ENCODE measurements around the gene ITFG1.

ITFG1 gene

DNA sequence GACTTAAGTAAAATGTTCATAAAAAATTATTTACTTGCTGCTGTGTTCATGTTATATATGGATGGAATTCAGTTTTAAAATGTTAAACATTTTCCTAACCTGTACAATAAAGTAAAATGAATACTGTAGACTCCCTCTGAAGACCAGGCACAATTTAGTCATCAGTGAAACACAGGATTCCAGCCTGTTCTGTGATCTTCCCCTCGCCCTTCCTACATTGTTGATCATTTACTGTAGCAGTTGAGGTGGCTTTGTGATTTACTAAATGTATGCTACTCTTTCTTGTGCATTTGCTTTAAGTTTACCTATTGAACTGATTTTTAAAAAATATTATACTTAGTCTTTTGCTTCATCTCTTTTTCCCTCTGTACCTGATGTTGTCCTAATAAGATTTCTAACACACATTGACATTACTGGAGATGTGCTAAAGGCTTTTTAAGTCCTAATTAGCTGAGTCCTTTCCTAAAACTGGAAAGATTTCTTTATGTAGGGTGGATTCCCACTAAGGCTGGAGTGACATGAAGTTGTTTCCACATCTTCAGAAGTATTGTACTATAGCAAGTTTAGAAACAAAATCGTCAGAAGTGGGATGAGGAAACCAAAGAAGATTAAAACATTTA, 38.3 kb upstream of the ITFG1 start:
- no peak for DNase-seq (ENCODE audit: low read depth)
- TF ChIP-seq CTCF (IDR thresholded peaks at IDR 0.05; ENCODE audit: low read length, missing control alignments) = no peak
- H3K4me3 ChIP-seq (replicated peaks; ENCODE audit: low read depth, low read length) = no peak overlapping the region

DNA sequence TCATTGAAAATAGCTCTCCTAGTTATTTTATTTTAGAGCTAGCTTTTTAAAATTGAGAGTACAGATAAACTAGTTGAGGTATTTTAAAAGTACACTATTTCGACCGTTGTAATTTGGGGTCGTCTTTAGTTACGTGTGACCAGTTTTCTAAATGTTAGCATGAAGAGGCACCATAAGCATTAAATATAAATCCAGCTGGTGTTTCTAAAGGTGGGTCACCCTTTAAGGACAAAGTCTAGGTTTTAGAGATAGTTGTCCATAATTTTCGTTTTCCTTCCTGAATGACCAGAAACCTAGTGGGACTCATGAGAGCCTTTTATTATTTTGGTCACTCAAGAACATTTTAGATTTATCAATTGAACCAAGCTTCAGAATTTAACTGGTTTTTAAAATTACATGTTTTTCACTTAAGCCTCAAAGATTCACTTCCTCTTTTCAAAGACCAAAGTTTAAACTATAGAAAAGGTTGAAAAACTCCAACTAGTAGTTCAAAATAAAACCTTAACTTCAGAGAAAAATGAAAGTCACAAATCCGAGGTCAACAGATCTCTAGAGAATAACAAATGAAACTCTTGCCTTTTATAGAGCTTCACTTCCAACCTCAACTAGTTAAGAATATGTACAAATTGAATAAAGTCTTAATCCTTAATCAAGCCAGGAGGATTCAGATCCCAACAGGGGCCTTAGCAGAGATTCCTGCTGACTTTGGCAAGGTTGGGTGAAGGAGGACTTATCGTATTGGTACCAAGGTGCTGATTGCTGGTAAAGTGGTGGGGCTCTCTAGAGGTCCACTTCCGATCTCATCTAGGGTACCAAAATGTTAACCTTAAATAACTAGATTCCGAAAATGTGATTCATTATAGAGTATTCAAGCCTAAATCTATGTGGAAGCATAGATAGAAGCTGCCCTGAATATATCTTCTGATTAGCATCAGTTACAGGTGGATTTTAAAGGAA, 32.8 kb upstream of the ITFG1 start:
- no peak for TF ChIP-seq CTCF (IDR thresholded peaks at IDR 0.05; ENCODE audit: low read length, missing control alignments)
- no peak overlapping the region for H3K4me3 ChIP-seq (replicated peaks; ENCODE audit: low read depth, low read length)
- no peak for DNase-seq (ENCODE audit: low read depth)

GRCh38 chr16:47492428-47493377, 31.8 kb upstream of the ITFG1 start:
- no peak overlapping the region for H3K4me3 ChIP-seq (replicated peaks; ENCODE audit: low read depth, low read length)
- peak; percentile 78 for DNase-seq (ENCODE audit: low read depth)

DNA sequence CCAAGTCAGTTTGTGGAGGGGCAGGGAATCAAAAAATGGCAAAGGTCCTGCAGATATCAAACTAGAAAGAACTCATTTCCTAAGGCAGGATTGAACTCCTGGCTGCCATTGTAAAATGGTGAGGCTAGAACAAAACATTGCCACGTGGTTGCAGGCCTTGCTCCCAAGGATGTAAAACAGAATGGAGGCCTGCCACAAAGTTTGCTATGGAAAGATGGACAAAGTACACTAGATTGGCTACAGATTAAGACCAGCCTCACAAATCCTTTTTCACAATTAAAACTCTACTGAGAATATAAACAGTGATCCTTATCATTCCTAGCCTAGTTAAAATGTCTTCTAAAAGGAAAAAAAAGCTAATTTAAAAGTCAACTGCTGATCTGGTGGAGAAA, 31.2 kb upstream of the ITFG1 start:
- H3K4me3 ChIP-seq (replicated peaks; ENCODE audit: low read depth, low read length) = no peak overlapping the region
- DNase-seq (ENCODE audit: low read depth) = no peak
- TF ChIP-seq CTCF (IDR thresholded peaks at IDR 0.05; ENCODE audit: low read length, missing control alignments) = no peak

More at GRCh38 chr16:47492428-47493377, 31.8 kb upstream of the ITFG1 start:
- TF ChIP-seq CTCF (IDR thresholded peaks at IDR 0.05; ENCODE audit: low read length, missing control alignments) = no peak

- no peak for TF ChIP-seq CTCF (IDR thresholded peaks at IDR 0.05; ENCODE audit: low read length, missing control alignments)
- no peak overlapping the region for H3K4me3 ChIP-seq (replicated peaks; ENCODE audit: low read depth, low read length)
- no peak for DNase-seq (ENCODE audit: low read depth)
Observed at GRCh38 chr16:47490471-47490870, 29.6 kb upstream of the ITFG1 start.

DNA sequence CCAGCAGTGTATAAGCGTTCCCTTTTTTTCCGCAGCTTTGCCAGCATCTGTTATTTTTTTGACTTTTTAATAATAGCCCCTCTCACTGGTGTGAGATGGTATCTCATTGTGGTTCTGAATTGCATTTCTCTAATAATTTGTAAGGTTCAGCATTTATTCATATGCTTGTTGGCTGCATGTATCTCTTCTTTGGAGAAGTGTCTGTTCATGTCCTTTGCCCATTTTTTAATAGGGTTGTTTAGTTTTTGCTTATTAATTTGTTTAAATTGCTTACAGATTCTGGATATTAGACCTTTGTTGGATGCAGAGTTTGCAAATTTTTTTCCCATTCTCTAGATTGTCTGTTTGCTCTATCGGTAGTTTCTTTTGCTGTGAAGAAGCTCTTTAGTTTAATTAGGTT, 27.2 kb upstream of the ITFG1 start:
- no peak for TF ChIP-seq CTCF (IDR thresholded peaks at IDR 0.05; ENCODE audit: low read length, missing control alignments)
- DNase-seq (ENCODE audit: low read depth) = no peak
- no peak overlapping the region for H3K4me3 ChIP-seq (replicated peaks; ENCODE audit: low read depth, low read length)

Data from fibroblast of pulmonary artery (primary cell).